Dendritic cell treated with granulocyte-macrophage colony-stimulating factor and Interleukin-4, amounts not matched to agents 40 ng/mL and 50 ng/mL, for 4 days (primary cell): Measurements from ENCODE around the gene MAK.
"Not testable (repeated sequence)": the region's sequence is repeated elsewhere in the genome, so short reads cannot be mapped to it uniquely, and the experiment has no call there.

Experiments used
- H3K27ac Mint-ChIP-seq: one replicate; pipeline ENCODE4 v1.8.0; 2022; ENCODE audit warnings: mild to moderate bottlenecking, mixed read lengths
- H3K27me3 Mint-ChIP-seq: one replicate; pipeline ENCODE4 v1.8.0; 2022; ENCODE audit warnings: mild to moderate bottlenecking, mixed read lengths
- H3K36me3 Mint-ChIP-seq: one replicate; pipeline ENCODE4 v1.8.0; 2022; ENCODE audit warnings: low read depth, mixed read lengths
- H3K4me1 Mint-ChIP-seq: one replicate; pipeline ENCODE4 v1.8.0; 2022; ENCODE audit warnings: low read depth, mixed read lengths
- H3K4me3 Mint-ChIP-seq: one replicate; pipeline ENCODE4 v1.8.0; 2022; ENCODE audit warnings: mild to moderate bottlenecking, moderate library complexity, mixed read lengths
- H3K9me3 Mint-ChIP-seq: one replicate; pipeline ENCODE4 v1.8.0; 2022; ENCODE audit warnings: mixed read lengths
- intact Hi-C: fragments of 100-400 bp; cut with micrococcal nuclease; formaldehyde crosslinking; loops from one replicate; pipeline ENCODE4 v1.15.0; 2022

MAK gene

DNA sequence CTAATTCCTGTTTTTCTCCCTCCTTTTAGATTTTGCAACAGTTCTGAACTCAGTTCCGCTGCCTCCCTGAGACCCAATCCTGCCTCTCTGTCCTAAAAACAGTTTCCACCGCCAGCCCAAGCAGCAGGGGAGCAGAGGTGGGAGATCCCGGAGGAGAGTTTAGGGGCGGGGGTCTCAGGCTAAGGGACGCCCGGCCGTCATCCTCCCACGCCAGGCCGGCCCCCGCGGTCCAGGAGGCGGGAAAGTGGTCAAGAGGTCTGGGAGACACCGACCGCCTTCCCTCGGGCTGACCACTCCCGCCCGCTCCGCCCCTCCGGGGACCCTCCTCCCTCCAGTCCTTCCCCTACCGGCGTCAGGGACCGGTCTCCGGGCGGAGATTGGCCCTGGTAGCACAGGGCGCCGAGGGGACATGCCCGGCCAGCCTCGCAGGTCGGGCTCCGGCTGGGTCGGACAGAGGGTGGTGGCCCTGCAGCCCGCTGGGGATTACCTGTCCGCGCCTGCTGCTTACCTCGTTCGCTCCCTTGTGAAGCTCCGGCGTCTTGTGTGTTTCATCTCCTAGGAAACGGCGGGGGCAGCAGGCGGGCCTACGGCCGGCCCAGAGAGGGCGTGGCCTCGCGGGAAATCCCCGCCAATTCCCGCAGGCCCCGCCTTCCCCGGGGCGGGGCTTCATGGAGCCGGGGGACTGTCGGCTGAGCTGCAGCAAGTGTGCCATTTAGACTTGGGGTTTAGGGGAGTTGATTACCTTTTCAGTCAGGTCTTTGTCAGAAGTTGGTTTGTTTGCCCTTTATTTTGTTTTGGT, at the start of gene MAK:
Gene MAK (minus strand): TSS at position 545 of the 799 bp plus-strand sequence. CDS start 7,891 bp downstream, outside the sequence.
- Mint-ChIP-seq H3K27me3 (peaks cover 58% of the 10 kb centered on the region), H3K4me3 (peak within 1 kb of the TSS; percentile 79), H3K36me3 (no peaks in the 10 kb centered on the region), H3K9me3 (no peaks in the 10 kb centered on the region), H3K27ac (peak within 1 kb of the TSS; percentile 90), H3K4me1 (peaks cover 18% of the 10 kb centered on the region)
- intact Hi-C loops = loop anchor here (5.0 kb wide), 2 partner anchors 49 to 64 kb away; partner anchors contain the start of gene SYCP2L

DNA sequence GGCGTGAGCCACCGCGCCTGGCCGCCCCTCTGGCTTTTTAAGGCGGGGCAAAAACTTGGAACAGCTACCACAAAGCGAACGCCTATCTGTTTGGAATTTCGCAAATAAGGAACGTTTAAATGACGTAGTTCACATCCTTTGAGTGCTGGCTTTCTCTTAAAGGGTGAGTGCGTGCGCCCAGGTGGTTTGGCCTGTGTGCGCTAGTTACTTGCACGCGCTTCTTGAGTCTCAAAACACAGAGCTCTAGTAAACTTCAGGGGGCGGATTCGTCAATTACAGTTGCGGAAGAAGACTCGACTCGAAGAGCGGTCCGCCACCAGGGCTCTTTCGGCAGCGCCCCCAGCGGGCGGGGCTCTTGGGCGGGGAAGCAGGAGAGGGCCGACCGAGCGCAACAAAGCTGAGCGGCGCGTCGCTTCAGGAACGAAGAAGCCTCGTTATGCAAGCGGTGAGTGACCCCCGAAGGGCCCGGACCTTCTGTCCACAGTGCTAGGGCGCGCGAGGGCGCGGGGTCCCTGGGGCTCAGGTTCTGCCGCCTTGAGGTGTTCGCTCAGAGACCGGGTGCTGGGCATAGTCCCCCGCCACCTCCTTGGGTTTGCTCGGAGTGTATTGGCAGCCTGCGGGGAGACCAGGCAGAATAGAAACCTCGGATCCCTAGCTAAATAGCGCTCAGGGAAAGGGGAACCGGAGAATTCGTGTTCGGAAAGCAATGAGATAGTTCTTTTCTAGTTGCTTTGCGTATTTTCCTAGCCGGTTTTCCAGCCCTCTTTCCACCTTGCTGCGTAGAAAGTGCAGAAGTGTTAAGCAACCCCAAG, 48.6 kb upstream of the MAK start, which contains the start of gene SYCP2L:
Gene SYCP2L (plus strand): TSS at position 362 of the 812 bp plus-strand sequence. CDS start 75 bp downstream, at position 437.
- Mint-ChIP-seq H3K4me3 (peak within 1 kb of the TSS; percentile 68), H3K9me3 (no peaks in the 10 kb centered on the region), H3K4me1 (peaks cover 41% of the 10 kb centered on the region), H3K27ac (no peak within 1 kb of the TSS), H3K27me3 (peaks cover 56% of the 10 kb centered on the region), H3K36me3 (no peaks in the 10 kb centered on the region)
- intact Hi-C loops = loop anchor here (5.0 kb wide), 1 partner anchor 50 kb away; the partner anchor contains the start of gene MAK

DNA sequence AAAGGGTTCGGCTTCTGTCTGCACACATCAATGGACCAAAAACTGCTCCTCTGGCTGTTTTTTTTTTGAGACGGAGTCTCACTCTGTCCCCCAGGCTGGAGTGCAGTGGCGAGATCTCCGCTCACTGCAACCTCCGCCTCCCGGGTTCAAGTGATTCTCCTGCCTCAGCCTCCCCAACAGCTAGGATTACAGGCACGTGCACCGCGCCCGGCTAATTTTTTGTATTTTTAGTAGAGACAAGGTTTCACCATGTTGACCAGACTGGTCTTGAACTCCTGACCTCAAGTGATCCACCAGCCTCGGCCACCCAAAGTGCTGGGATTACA, 48.0 kb upstream of the MAK start:
- intact Hi-C loops = loop anchor here (5.0 kb wide), 1 partner anchor 49 kb away; the partner anchor contains the start of gene MAK
- Mint-ChIP-seq H3K4me3 (peak overlapping the region; percentile 68), H3K27me3 (peaks cover 62% of the 10 kb centered on the region), H3K4me1 (peaks cover 46% of the 10 kb centered on the region)
- not testable (repeated sequence) for H3K9me3 Mint-ChIP-seq, H3K36me3 Mint-ChIP-seq, H3K27ac Mint-ChIP-seq

DNA sequence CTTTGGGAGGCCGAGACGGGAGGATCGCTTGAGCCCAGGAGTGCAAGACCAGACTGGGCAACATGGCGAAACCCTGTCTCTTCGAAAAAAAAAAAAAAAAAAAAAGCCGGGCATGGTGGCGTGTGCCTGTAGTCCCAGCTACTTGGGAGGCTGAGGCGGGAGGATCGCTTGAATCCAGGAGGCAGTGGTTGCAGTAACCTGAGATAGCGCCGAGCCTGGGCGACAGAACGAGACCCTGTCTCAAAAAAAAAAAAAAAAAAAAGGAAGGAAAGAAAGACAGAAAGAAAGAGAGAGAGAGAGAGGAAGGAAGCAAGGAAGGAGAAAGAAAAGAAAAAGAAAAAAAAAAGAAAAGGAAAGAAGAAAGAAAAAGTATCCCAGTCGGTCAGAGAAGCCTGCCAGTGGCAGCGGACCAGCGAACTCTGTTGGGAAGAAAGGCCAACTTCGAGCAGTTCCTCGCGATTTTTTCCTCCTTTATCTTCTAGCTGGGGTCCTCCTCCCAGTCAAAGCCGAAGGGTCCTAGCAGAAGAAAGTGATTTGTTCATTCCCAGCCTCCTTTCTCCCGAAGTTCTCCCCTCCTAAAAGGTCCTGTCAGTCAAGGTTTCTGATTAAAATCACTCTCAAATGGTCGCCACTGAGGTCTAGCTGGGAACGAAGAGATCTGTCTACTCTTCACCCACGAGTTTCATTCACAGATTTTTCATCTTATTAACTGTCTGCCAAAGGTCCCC, 46.1 kb upstream of the MAK start:
- H3K27ac Mint-ChIP-seq = no peak overlapping the region
- H3K4me3 Mint-ChIP-seq = no peak overlapping the region
- peaks cover 81% of the 10 kb centered on the region for H3K27me3 Mint-ChIP-seq
- H3K36me3 Mint-ChIP-seq = no peaks in the 10 kb centered on the region
- intact Hi-C loops = no loop called here
- H3K4me1 Mint-ChIP-seq = peaks cover 35% of the 10 kb centered on the region
- no peaks in the 10 kb centered on the region for H3K9me3 Mint-ChIP-seq

DNA sequence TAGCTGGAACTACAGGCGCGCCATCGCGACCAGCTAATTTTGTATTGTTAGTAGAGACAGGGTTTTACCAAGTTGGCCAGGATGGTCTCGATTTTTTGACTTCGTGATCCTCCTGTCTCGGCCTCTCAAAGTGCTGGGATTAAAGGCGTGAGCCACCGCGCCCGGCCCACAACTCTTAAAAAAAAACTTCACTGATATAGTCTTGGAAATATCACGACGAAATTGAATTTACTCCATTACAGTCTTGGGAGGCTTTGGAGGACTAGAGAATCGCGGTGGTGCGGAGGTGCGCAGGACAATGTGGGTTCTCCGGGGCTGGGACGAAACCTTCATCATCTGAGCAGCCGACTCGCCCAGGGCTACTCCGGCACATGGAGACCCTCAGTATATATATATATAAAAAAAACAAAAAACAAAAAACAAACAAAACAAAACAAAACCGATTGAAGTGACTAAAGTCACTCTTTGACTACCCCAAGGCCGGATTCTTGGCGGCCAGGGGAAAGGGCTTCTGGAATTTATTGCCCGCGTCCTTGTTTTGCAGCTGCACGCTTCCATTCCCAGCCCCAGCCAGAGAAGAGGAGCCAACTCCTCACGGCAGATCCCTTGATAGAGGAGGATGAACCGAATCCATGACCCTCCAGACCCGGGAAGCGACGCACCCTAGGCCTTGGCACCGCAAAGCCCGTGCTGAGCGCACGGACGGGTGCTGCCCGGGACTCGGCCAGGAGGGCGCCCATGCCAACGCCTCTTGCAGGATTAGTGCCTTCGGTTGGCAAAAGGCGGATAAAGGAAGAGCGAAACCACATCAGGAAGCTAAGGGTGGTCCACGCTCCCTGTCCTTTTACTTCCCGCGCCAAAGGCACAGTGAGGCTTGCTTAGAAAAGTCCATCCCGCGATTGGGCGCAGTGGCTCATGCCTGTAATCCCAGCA, 45.2 kb upstream of the MAK start:
- no peaks in the 10 kb centered on the region for H3K36me3 Mint-ChIP-seq
- no peaks in the 10 kb centered on the region for H3K9me3 Mint-ChIP-seq
- no peak overlapping the region for H3K4me3 Mint-ChIP-seq
- H3K4me1 Mint-ChIP-seq = peaks cover 27% of the 10 kb centered on the region
- no peak overlapping the region for H3K27ac Mint-ChIP-seq
- intact Hi-C loops = no loop called here
- peaks cover 84% of the 10 kb centered on the region for H3K27me3 Mint-ChIP-seq

DNA sequence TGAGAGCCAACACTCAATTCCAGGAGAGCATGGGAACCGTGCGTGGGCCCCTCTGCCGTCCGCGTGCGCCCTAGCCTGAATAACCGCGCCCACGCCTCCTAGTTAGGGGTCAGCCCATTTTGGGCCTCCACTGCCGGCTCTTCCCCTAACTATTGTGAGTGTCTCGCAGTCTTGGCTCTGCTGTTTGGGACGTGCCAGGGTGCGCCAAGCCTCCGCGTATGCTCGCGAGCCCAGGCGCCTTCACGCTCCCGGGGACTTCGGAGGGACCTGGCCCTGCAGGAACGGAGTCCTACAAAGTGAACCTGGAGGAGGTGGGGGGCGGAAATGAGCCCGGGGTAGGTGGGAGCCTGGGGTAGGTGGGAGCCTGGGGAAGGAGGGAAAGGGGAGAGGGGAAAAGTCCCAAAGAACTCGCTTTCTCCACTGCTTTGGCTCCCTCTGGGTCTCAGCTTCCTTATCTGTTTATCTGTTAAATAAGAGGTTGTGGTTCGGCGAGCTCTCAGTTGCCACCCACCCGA, 44.4 kb upstream of the MAK start:
- no peaks in the 10 kb centered on the region for H3K9me3 Mint-ChIP-seq
- peaks cover 22% of the 10 kb centered on the region for H3K4me1 Mint-ChIP-seq
- peaks cover 82% of the 10 kb centered on the region for H3K27me3 Mint-ChIP-seq
- intact Hi-C loops = no loop called here
- no peaks in the 10 kb centered on the region for H3K36me3 Mint-ChIP-seq
- peak overlapping the region; percentile 4 for H3K4me3 Mint-ChIP-seq
- no peak overlapping the region for H3K27ac Mint-ChIP-seq

DNA sequence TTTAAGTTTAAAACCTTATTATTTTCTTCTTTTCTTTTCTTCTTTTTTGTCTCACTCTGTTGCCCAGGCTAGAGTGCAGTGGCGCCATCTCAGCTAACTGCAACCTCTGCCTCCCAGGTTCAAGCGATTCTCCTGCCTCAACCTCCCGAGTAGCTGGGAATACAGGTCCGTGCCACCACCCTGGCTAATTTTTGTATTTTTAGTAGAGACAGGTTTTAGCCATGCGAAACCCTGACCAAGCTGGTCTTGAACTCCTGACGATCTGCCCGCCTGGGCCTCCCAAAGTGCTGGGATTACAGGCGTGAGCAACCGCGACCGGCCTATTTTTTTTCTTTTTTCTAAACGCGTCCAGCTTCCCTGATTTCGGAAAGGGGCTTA, 43.9 kb upstream of the MAK start:
- H3K4me1 Mint-ChIP-seq = peaks cover 22% of the 10 kb centered on the region
- H3K4me3 Mint-ChIP-seq = peak overlapping the region; percentile 4
- H3K9me3 Mint-ChIP-seq, H3K36me3 Mint-ChIP-seq, H3K27ac Mint-ChIP-seq, intact Hi-C loops: not testable (repeated sequence)
- peaks cover 78% of the 10 kb centered on the region for H3K27me3 Mint-ChIP-seq

DNA sequence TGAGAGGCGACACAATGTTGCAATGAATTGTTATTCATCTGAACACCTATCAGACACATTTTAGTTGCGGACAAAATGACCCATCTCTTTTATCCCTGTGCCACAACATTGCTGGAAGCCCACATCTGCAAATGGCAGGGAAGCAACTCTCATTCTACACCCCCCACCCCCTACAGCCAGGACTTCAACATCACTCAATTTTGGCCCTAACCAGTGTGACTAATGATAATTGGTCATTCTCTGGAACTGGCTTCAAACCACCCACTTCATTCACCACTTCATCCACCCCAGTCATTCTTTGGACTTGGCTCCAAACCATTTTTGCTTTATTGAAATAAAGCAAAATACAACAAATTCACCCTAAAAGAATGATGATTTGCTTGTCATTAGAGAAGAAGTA, 42.0 kb upstream of the MAK start:
- intact Hi-C loops = no loop called here
- Mint-ChIP-seq H3K4me1 (peaks cover 22% of the 10 kb centered on the region), H3K9me3 (no peaks in the 10 kb centered on the region), H3K27ac (no peak overlapping the region), H3K4me3 (no peak overlapping the region), H3K27me3 (peaks cover 63% of the 10 kb centered on the region), H3K36me3 (no peaks in the 10 kb centered on the region)

DNA sequence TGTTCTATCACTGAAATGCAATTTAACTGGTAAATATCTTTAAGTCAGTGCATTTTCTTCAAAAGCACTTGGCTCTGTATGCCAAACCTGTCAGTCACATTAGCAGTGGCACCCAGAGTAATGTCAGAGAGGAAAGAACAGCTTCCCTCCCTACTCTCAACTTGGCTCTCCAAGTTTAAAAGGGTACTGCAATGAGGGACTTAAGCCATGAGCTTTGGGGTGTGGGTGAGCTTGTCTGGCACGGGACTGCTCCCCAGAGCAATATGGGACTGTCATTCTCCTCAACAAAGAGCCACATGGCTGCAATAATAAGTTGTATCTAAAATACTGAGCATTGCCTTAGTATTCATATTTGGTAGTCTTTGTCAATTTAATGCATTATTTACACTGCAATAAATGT, 39.5 kb upstream of the MAK start:
- no peak overlapping the region for H3K4me3 Mint-ChIP-seq
- intact Hi-C loops = no loop called here
- H3K27me3 Mint-ChIP-seq = peaks cover 53% of the 10 kb centered on the region
- H3K27ac Mint-ChIP-seq = no peak overlapping the region
- H3K9me3 Mint-ChIP-seq = no peaks in the 10 kb centered on the region
- peaks cover 15% of the 10 kb centered on the region for H3K4me1 Mint-ChIP-seq
- no peaks in the 10 kb centered on the region for H3K36me3 Mint-ChIP-seq

- no peak overlapping the region for H3K4me3 Mint-ChIP-seq
- peaks cover 45% of the 10 kb centered on the region for H3K27me3 Mint-ChIP-seq
- H3K27ac Mint-ChIP-seq = no peak overlapping the region
- intact Hi-C loops = no loop called here
- H3K36me3 Mint-ChIP-seq = no peaks in the 10 kb centered on the region
- H3K4me1 Mint-ChIP-seq = peaks cover 6% of the 10 kb centered on the region
- H3K9me3 Mint-ChIP-seq = no peaks in the 10 kb centered on the region
Measured at GRCh38 chr6:10877012-10877411, 38.7 kb upstream of the MAK start.

GRCh38 chr6:10875026-10875425, 36.7 kb upstream of the MAK start:
- no peaks in the 10 kb centered on the region for H3K9me3 Mint-ChIP-seq
- no peak overlapping the region for H3K4me3 Mint-ChIP-seq
- H3K27ac Mint-ChIP-seq = no peak overlapping the region
- H3K4me1 Mint-ChIP-seq = no peaks in the 10 kb centered on the region
- H3K36me3 Mint-ChIP-seq = no peaks in the 10 kb centered on the region
- H3K27me3 Mint-ChIP-seq = peaks cover 28% of the 10 kb centered on the region
- intact Hi-C loops = no loop called here

GRCh38 chr6:10874207-10874606, 35.9 kb upstream of the MAK start:
- Mint-ChIP-seq H3K9me3 (no peaks in the 10 kb centered on the region), H3K36me3 (no peaks in the 10 kb centered on the region), H3K27me3 (peaks cover 22% of the 10 kb centered on the region), H3K4me3 (no peak overlapping the region), H3K4me1 (no peaks in the 10 kb centered on the region), H3K27ac (no peak overlapping the region)
- intact Hi-C loops = no loop called here

DNA sequence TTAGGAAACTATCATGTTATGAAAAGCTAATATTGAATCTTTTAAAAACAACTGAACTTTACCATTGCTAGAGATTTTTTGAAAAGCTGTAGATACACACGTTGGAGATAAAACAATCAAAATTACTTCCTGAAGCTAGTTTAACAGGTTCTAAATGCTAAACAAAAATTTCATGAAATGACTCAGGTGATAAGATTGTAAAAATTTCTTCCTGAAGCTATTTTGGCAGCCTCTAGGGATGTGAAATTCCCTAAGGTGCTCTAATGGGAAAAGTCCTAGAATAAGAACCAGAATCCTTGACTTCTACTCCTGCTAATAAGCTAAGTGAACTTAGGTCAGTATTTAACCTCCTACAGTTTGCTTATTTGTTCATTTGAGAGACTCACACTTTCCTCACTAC, 35.0 kb upstream of the MAK start:
- Mint-ChIP-seq H3K9me3 (no peaks in the 10 kb centered on the region), H3K4me3 (no peak overlapping the region), H3K27me3 (peaks cover 19% of the 10 kb centered on the region), H3K36me3 (no peaks in the 10 kb centered on the region), H3K4me1 (no peaks in the 10 kb centered on the region), H3K27ac (no peak overlapping the region)
- intact Hi-C loops = no loop called here
